Trophoblast cell (in vitro differentiated cells and primary cell): ENCODE data around the gene GOLPH3L. TPM values are rescaled to one million over a fixed set of nuclear protein-coding genes. Genes with fewer than 3 reads are reported as not detected.
A peak's percentile ranks its signal among the peaks of the same experiment; 100 is the strongest.

Experiments used
- DNase-seq, 2 donors: peaks; one replicate each; pipeline ENCODE4 v3.0.0-alpha.2; 2016
- H2AFZ ChIP-seq: 2 replicates; pipeline ENCODE4 v1.6.1; 2013; ENCODE audit warnings: low read length, moderate library complexity, mild to moderate bottlenecking; ENCODE audit not compliant: insufficient read depth, poor library complexity
- H2AK5ac ChIP-seq: 2 replicates; pipeline ENCODE4 v1.6.1; 2013; ENCODE audit warnings: mild to moderate bottlenecking, low read length
- H2BK120ac ChIP-seq: 2 replicates; pipeline ENCODE4 v1.6.1; 2013; ENCODE audit warnings: low read length, mild to moderate bottlenecking, moderate library complexity; ENCODE audit not compliant: insufficient read depth, poor library complexity
- H2BK12ac ChIP-seq: 2 replicates; pipeline ENCODE4 v1.6.1; 2013; ENCODE audit warnings: mild to moderate bottlenecking, low read length, moderate library complexity
- H2BK5ac ChIP-seq: 2 replicates; pipeline ENCODE4 v1.6.1; 2013; ENCODE audit warnings: low read length, low read depth, moderate library complexity, mild to moderate bottlenecking; ENCODE audit not compliant: poor library complexity
- H3K14ac ChIP-seq: 2 replicates; pipeline ENCODE4 v1.6.1; 2013; ENCODE audit warnings: mild to moderate bottlenecking, low read length
- H3K18ac ChIP-seq: 2 replicates; pipeline ENCODE4 v1.6.1; 2013; ENCODE audit warnings: mild to moderate bottlenecking, low read length
- H3K23ac ChIP-seq: 2 replicates; pipeline ENCODE4 v1.6.1; 2013; ENCODE audit warnings: low read length
- H3K27ac ChIP-seq: 2 replicates; pipeline ENCODE4 v1.5.1; 2013; ENCODE audit warnings: low read depth, mild to moderate bottlenecking, inconsistent platforms, low read length, moderate library complexity
- H3K27me3 ChIP-seq: 2 replicates; pipeline ENCODE4 v1.6.1; 2013; ENCODE audit warnings: inconsistent platforms, mild to moderate bottlenecking, low read length, moderate library complexity; ENCODE audit not compliant: insufficient read depth
- H3K36me3 ChIP-seq, 2 experiments: 1 replicate in 1 of 2; 2 replicates in 1 of 2; pipeline ENCODE4 v1.6.1; 2013; ENCODE audit warnings: low read length in 2 of 2, mild to moderate bottlenecking in 2 of 2, moderate library complexity in 1 of 2; ENCODE audit not compliant: insufficient read depth in 2 of 2, control insufficient read depth in 1 of 2
- H3K4ac ChIP-seq: 2 replicates; pipeline ENCODE4 v1.6.1; 2013; ENCODE audit warnings: low read depth, mild to moderate bottlenecking, low read length, moderate library complexity
- H3K4me1 ChIP-seq, 2 experiments: 1 replicate in 1 of 2; 2 replicates in 1 of 2; pipeline ENCODE4 v1.6.1; 2013; ENCODE audit warnings: low read length in 2 of 2, mild to moderate bottlenecking in 2 of 2, moderate library complexity in 1 of 2; ENCODE audit not compliant: insufficient read depth in 2 of 2, control insufficient read depth in 1 of 2
- H3K4me2 ChIP-seq: 2 replicates; pipeline ENCODE4 v1.6.1; 2013; ENCODE audit warnings: inconsistent platforms, mild to moderate bottlenecking, low read length, moderate library complexity
- H3K4me3 ChIP-seq: 2 replicates; pipeline ENCODE4 v1.5.1; 2013; ENCODE audit warnings: mild to moderate bottlenecking, low read depth, low read length, inconsistent platforms
- H3K79me1 ChIP-seq: one replicate; pipeline ENCODE4 v1.6.1; 2013; ENCODE audit warnings: low read length
- H3K79me2 ChIP-seq: 2 replicates; pipeline ENCODE4 v1.6.1; 2013; ENCODE audit warnings: low read length, mild to moderate bottlenecking; ENCODE audit not compliant: control insufficient read depth, insufficient read depth, poor library complexity
- H3K9ac ChIP-seq: 2 replicates; pipeline ENCODE4 v1.6.1; 2013; ENCODE audit warnings: mild to moderate bottlenecking, low read length
- H3K9me3 ChIP-seq: 2 replicates; pipeline ENCODE4 v1.6.1; 2013; ENCODE audit warnings: low read depth, mild to moderate bottlenecking, control low read depth, inconsistent platforms, low read length; ENCODE audit not compliant: insufficient read depth
- H4K12ac ChIP-seq: 2 replicates; pipeline ENCODE4 v1.6.1; 2013; ENCODE audit warnings: low read depth, mild to moderate bottlenecking, low read length, moderate library complexity
- H4K8ac ChIP-seq: 2 replicates; pipeline ENCODE4 v1.6.1; 2013; ENCODE audit warnings: low read depth, mild to moderate bottlenecking, low read length, moderate library complexity
- H4K91ac ChIP-seq: one replicate; pipeline ENCODE4 v1.6.1; 2013; ENCODE audit warnings: low read depth, mild to moderate bottlenecking, low read length, moderate library complexity
- WGBS: extraction: QIAGEN DNeasy Blood & Tissue Kit; methylation state at CpG from one replicate; pipeline ENCODE4 v1.1.7; 2013; ENCODE audit warnings: missing lambda C conversion rate; ENCODE audit not compliant: insufficient read length, insufficient coverage; ENCODE audit errors: extremely low coverage; 5-methylcytosine and 5-hydroxymethylcytosine counted together
- polyA plus RNA-seq: library from polyadenylated mRNA; stranded (reverse); fragments of 200-250 nt; gene quantifications from 2 replicates; pipeline ENCODE4 v1.2.3, GENCODE V29; 2013

GOLPH3L gene
- 26.6 and 28.6 TPM in 2 replicates for polyA plus RNA-seq

DNA sequence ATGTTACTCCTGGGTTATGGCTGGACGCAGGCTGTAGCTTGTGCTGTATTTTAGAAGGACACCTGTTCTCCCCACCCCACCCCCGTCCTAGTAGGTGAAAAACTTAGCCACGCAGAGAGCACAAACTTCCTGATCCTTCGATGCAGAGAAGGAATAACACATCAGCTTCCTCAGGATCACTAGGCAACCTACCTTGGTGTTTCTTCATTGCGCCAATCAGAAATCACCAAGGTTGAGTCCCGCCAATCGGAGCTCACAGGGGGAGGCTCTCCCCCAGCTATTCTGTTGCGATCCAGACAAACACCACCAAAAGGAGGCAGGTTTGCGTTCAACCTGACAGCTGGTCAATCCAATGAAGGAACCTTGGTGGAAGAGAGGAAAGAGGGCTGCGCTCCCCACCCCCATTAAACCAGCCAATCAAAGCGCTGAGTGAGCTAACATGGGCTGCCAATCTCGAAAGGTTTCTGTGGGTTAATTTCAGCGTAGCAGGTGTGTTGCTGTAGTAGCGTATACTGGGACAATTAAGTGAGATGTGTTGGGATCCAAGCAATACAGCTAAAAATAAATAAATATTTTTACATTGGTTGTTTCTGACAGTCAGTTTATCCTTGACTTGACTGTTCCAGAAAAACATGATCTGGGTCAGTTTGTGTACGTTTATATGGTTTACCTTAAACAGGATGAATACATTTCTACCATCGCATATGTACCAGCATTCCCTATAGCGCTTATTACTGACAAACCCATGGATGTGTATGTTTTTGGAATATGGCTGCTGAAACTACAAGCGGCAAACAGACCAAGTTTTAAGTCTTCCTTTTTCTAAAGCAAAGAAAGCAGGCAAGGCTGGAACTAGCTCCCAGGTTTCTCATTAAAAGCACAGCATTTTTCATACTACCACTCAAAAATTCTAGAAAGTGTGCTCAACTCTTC, at the start of gene GOLPH3L:
TSS of gene GOLPH3L (minus strand) at position 160 of the 933 bp plus-strand sequence. CDS start 2,316 bp downstream, outside the sequence.
- no peak within 1 kb of the TSS for H2BK120ac ChIP-seq
- H3K23ac ChIP-seq: no peak within 1 kb of the TSS
- peak within 1 kb of the TSS; percentile 86 for H3K4me2 ChIP-seq
- no peaks in the 10 kb centered on the region for H3K4me1 ChIP-seq
- no peaks in the 10 kb centered on the region for H3K79me1 ChIP-seq
- H3K27ac ChIP-seq: no peak within 1 kb of the TSS
- no peak within 1 kb of the TSS for H4K12ac ChIP-seq
- H4K8ac ChIP-seq: peak within 1 kb of the TSS; percentile 55
- peaks cover 5 to 7% of the 10 kb centered on the region in 2 experiments for H3K36me3 ChIP-seq
- no peak within 1 kb of the TSS for H2BK12ac ChIP-seq
- no peak within 1 kb of the TSS for H4K91ac ChIP-seq
- peak; percentile 96 to 98 for DNase-seq
- no peak within 1 kb of the TSS for H3K14ac ChIP-seq
- H2AFZ ChIP-seq: no peak within 1 kb of the TSS
- H3K79me2 ChIP-seq: no peaks in the 10 kb centered on the region
- H3K18ac ChIP-seq: no peak within 1 kb of the TSS
- H3K4me3 ChIP-seq: peak within 1 kb of the TSS; percentile 92
- H2BK5ac ChIP-seq: no peak within 1 kb of the TSS
- no CpG with 5 or more reads among the region's 18 CpGs for WGBS
- H3K27me3 ChIP-seq: no peaks in the 10 kb centered on the region
- no peak within 1 kb of the TSS for H2AK5ac ChIP-seq
- H3K9ac ChIP-seq: peak within 1 kb of the TSS; percentile 95
- H3K9me3 ChIP-seq: no peaks in the 10 kb centered on the region
- no peak within 1 kb of the TSS for H3K4ac ChIP-seq

DNA sequence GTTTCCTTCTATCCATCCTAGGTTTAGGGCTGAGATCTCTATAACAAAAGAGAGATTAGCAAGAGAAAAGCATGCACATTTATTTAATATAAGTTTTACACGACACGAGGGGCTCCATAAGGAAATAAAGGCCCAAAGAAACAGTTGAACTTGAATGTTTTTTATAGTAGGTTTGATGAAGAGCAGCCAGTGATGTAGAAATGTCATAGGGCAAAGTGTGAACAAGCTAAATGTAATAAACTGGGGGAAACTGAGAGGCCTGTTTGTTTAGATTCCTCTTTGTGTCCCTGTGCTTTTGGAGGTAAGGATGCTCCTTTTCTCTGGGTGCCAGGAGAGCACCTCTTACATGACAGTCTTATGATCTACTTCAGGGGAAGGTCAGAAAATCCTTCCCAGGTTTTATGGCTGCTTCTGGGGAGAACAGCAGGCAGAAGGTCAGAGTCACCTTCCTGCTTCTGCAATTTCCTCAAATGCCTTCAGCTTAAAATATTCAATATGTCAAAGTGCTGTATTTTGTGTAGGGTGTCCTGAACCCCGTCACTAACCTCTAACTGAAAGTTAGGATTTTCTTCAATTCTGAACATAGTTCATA, 33.3 kb upstream of the GOLPH3L start:
- Histone ChIP-seq H3K79me1 (no peaks in the 10 kb centered on the region), H3K4ac (no peak overlapping the region), H2BK120ac (no peak overlapping the region), H2BK5ac (no peak overlapping the region), H3K27me3 (no peaks in the 10 kb centered on the region), H3K79me2 (no peaks in the 10 kb centered on the region), H2AFZ (no peak overlapping the region), H3K23ac (no peak overlapping the region), H3K14ac (no peak overlapping the region), H3K9ac (no peak overlapping the region), H3K18ac (no peak overlapping the region), H4K12ac (no peak overlapping the region), H3K4me2 (no peak overlapping the region), H4K8ac (no peak overlapping the region), H2BK12ac (no peak overlapping the region), H3K36me3 (no peaks in the 10 kb centered on the region), H4K91ac (no peak overlapping the region), H2AK5ac (no peak overlapping the region), H3K27ac (no peak overlapping the region), H3K4me3 (no peak overlapping the region), H3K4me1 (no peaks in the 10 kb centered on the region), H3K9me3 (no peaks in the 10 kb centered on the region)
- DNase-seq: no peak
- WGBS: no CpG with 5 or more reads among the region's 3 CpGs

DNA sequence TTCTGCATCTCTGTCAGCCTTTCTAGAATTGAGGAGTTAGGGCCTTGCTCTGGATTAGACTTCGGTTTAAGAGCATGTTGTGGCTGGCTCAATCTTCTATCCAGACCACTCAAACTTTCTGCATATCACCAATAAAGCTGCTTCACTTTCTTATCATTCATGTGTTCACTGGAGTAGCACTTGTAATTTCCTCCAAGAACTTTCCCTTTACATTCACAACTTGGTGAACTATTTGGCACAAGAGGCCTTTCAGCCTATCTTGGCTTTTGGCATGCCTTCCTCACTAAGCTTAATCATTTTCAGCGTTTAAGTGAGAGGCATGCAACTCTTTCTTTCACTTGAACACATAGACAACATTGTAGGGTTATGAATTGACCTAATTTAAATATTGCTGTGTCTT, 27.4 kb upstream of the GOLPH3L start:
- no peak overlapping the region for H3K27ac ChIP-seq

DNA sequence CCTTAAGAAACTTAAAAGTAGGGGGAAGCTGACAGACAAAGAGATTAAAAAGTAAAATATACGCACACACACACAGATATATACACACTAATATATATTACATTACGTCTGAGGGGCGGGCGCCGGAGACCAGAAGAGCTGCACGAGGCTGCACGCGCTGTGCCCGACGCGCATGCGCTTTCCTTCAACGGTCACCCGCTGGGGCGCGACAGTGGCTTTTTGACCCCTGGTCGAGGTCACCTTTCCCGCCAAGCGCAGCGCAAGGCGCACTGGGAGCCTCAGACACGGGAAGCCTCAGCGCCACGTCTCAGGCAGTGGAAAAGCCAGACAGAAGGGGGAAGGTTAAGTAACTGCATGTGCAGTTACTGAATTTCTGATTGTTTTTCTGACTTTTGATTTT, 23.7 kb upstream of the GOLPH3L start, which contains the start of gene HORMAD1:
TSS of gene HORMAD1 (minus strand) at position 193 of the 400 bp plus-strand sequence. CDS start 1,390 bp downstream, outside the sequence.
- Histone ChIP-seq H4K8ac (no peak within 1 kb of the TSS), H3K23ac (no peak within 1 kb of the TSS), H3K9ac (no peak within 1 kb of the TSS), H3K4ac (no peak within 1 kb of the TSS), H2AFZ (no peak within 1 kb of the TSS), H2BK12ac (no peak within 1 kb of the TSS), H3K4me3 (no peak within 1 kb of the TSS), H3K18ac (no peak within 1 kb of the TSS), H2AK5ac (no peak within 1 kb of the TSS), H3K27ac (no peak within 1 kb of the TSS), H3K4me1 (no peaks in the 10 kb centered on the region), H3K79me1 (no peaks in the 10 kb centered on the region), H3K79me2 (no peaks in the 10 kb centered on the region), H3K27me3 (no peaks in the 10 kb centered on the region), H4K91ac (no peak within 1 kb of the TSS), H3K4me2 (no peak within 1 kb of the TSS), H3K14ac (no peak within 1 kb of the TSS), H4K12ac (no peak within 1 kb of the TSS), H2BK5ac (no peak within 1 kb of the TSS), H3K9me3 (no peaks in the 10 kb centered on the region), H3K36me3 (no peaks in the 10 kb centered on the region), H2BK120ac (no peak within 1 kb of the TSS)
- DNase-seq: peak in 1 of 2 donors; percentile 69
- WGBS: no CpG with 5 or more reads among the region's 24 CpGs

More for the DNA sequence above, 27.4 kb upstream of the GOLPH3L start:
- no peak overlapping the region for H2BK5ac ChIP-seq
- H3K23ac ChIP-seq: no peak overlapping the region
- no peak overlapping the region for H2AK5ac ChIP-seq
- H4K8ac ChIP-seq: no peak overlapping the region
- no peaks in the 10 kb centered on the region for H3K79me1 ChIP-seq
- H3K27me3 ChIP-seq: no peaks in the 10 kb centered on the region
- H3K9me3 ChIP-seq: no peaks in the 10 kb centered on the region
- H2BK120ac ChIP-seq: no peak overlapping the region
- DNase-seq: no peak
- H3K4me3 ChIP-seq: no peak overlapping the region
- H3K4me2 ChIP-seq: no peak overlapping the region
- no peaks in the 10 kb centered on the region for H3K4me1 ChIP-seq
- H3K18ac ChIP-seq: no peak overlapping the region
- no peak overlapping the region for H4K12ac ChIP-seq
- H3K4ac ChIP-seq: no peak overlapping the region
- H3K9ac ChIP-seq: no peak overlapping the region
- no peaks in the 10 kb centered on the region for H3K36me3 ChIP-seq
- H3K79me2 ChIP-seq: no peaks in the 10 kb centered on the region
- no peak overlapping the region for H4K91ac ChIP-seq
- H3K14ac ChIP-seq: no peak overlapping the region
- WGBS: no CpG with 5 or more reads among the region's 2 CpGs
- H2AFZ ChIP-seq: no peak overlapping the region
- no peak overlapping the region for H2BK12ac ChIP-seq
